Measurements from ENCODE around the gene DOCK1. TPM values are rescaled to one million over a fixed set of nuclear protein-coding genes. Genes with fewer than 3 reads are reported as not detected.
A peak's percentile ranks its signal among the peaks of the same experiment; 100 is the strongest.

DOCK1 gene
- total and polyA plus RNA-seq, 2 experiments from 2014 or later: 22.8 to 45.6 TPM

DNA sequence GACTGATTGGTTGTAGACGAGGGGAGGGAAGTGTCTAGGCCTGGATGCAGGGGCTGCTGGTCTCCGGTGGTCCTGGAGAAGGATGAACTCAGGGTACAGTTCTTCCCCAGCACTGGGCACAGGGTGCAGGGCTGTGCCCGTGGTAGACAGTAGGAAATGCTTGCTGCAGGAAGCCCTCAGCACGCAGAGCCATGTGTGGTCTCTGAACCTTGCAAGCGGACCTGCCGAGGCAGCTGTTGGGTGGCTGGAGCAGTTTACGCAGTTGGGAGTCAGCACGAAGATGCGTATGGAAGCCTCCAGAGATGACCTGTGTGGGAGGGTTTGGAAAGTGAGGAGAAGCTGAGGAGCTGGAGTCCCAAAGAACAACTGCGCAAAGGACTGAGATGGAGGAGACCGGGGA, 39.0 kb downstream of the DOCK1 start:
- H4K20me1 ChIP-seq (ENCODE audit: insufficient read depth): peaks cover 7% of the 10 kb centered on the region
- in situ Hi-C loops (cut with MboI): no loop called here
- no peak for DNase-seq

DNA sequence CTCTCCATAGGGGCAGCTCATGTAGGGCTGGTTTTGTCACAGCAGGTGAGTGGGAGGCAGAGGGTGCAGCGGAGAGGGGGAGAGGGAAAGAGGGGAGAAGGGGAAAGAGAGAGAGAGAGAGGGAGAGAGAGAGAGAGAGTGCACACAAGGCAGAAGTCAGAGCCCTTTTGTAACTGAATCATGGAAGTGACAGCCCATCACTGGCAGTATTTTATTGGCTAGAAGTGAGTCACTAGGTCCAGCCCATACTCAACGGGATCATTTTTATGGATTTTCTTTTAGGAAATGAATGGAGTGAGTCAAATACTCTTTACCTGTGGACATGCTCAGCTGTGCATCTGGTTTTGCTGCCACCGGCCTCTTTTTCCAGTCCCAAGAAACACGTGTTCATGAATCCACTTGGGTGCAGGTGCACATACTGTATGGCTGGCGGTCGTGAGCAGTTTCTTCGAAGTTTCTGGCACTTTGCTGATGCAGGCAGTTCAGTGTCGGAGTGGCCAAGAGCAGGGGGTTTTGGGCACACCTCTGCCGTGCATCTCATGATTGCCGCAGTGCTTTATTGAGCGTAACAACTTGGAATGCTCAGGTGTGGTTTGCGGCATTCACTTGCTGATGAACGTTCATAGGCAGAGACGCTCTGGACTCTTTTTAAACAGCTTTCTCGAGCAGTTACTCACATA, 40.3 kb downstream of the DOCK1 start:
- no peaks in the 10 kb centered on the region for H3K36me3 ChIP-seq (ENCODE audit: low read depth)
- 88% methylated on average over 15 of the region's 15 CpGs for WGBS, 2 experiments (ENCODE audit: low coverage in 1 of 2, low lambda C conversion rate in 2 of 2, missing lambda C conversion rate in 2 of 2)
- H4K20me1 ChIP-seq (ENCODE audit: insufficient read depth): peaks cover 5% of the 10 kb centered on the region
- H3F3A ChIP-seq (ENCODE audit: insufficient read depth): 0 out of 2 replicates have a peak, but pooled peaks cover 4% of the 10 kb centered on the region
- peaks cover 97% of the 10 kb centered on the region for H3K79me2 ChIP-seq (ENCODE audit: insufficient read depth)
- in situ Hi-C loops (cut with MboI): no loop called here
- H3K4me1 ChIP-seq (ENCODE audit: insufficient read depth): no peaks in the 10 kb centered on the region
- TF ChIP-seq EZH2 (IDR thresholded peaks at IDR 0.05; ENCODE audit: insufficient read depth, poor library complexity, severe bottlenecking) (no peak), EZH2phosphoT487 (IDR thresholded peaks at IDR 0.05; ENCODE audit: insufficient read depth, low read depth) (no peak)
- H3K27me3 ChIP-seq (replicated peaks; ENCODE audit: insufficient read depth): no peaks in the 10 kb centered on the region
- H3K27ac ChIP-seq: no peak overlapping the region
- H3K9me2 ChIP-seq (ENCODE audit: insufficient read depth): no peaks in the 10 kb centered on the region
- DNase-seq: peak; percentile 20
- H3K9ac ChIP-seq: no peak overlapping the region
- H2AFZ ChIP-seq: no peak overlapping the region
- no peaks in the 10 kb centered on the region for H3K9me3 ChIP-seq (ENCODE audit: low read depth)
- H3K4me2 ChIP-seq (ENCODE audit: unreplicated experiment): no peak overlapping the region
- H3K4me3 ChIP-seq: no peak overlapping the region

More for the DNA sequence above, 39.0 kb downstream of the DOCK1 start:
- Histone ChIP-seq H3K4me3 (no peak overlapping the region), H2AFZ (no peak overlapping the region), H3K79me2 (ENCODE audit: insufficient read depth) (peaks cover 97% of the 10 kb centered on the region), H3K4me1 (ENCODE audit: insufficient read depth) (no peaks in the 10 kb centered on the region), H3K9ac (no peak overlapping the region), H3K9me3 (ENCODE audit: low read depth) (no peaks in the 10 kb centered on the region), H3F3A (ENCODE audit: insufficient read depth) (0 out of 2 replicates have a peak, but pooled peaks cover 4% of the 10 kb centered on the region), H3K27me3 (replicated peaks; ENCODE audit: insufficient read depth) (no peaks in the 10 kb centered on the region), H3K36me3 (ENCODE audit: low read depth) (no peaks in the 10 kb centered on the region; the same call in 1 of the 2 replicates), H3K9me2 (ENCODE audit: insufficient read depth) (no peaks in the 10 kb centered on the region), H3K27ac (no peak overlapping the region), H3K4me2 (ENCODE audit: unreplicated experiment) (no peak overlapping the region)
- TF ChIP-seq EZH2phosphoT487 (IDR thresholded peaks at IDR 0.05; ENCODE audit: insufficient read depth, low read depth) (no peak), EZH2 (IDR thresholded peaks at IDR 0.05; ENCODE audit: insufficient read depth, poor library complexity, severe bottlenecking) (no peak)
- 90 to 98% methylated on average over 10 to 11 of the region's 11 CpGs for WGBS, 2 experiments (ENCODE audit: low coverage in 1 of 2, low lambda C conversion rate in 2 of 2, missing lambda C conversion rate in 2 of 2)

DNA sequence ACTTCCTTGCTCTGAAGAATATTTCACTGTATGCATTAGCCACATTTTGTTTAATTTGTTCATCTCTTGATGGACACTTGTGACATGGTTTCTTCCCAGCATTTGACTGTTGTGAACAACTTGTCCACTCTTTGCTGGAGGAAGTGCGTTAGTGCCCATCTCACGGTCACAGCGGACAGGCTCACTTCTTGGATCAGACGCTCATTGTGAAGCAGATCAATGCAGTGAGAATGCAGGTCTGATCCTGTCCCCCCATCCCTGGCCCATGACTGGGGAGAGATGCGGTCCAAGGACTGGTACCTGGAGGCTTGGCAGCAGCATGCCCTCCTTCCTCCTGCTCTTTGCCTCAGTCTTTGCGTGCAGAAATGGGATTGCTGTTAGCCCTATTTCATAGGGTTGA, 41.5 kb downstream of the DOCK1 start:
- Histone ChIP-seq H3K9me3 (ENCODE audit: low read depth) (no peaks in the 10 kb centered on the region), H3F3A (ENCODE audit: insufficient read depth) (0 out of 2 replicates have a peak, but pooled peaks cover 4% of the 10 kb centered on the region), H3K4me3 (no peak overlapping the region), H3K9ac (no peak overlapping the region), H3K36me3 (ENCODE audit: low read depth) (no peaks in the 10 kb centered on the region), H2AFZ (no peak overlapping the region), H3K27ac (no peak overlapping the region), H3K4me2 (ENCODE audit: unreplicated experiment) (no peak overlapping the region), H3K79me2 (ENCODE audit: insufficient read depth) (peaks cover 97% of the 10 kb centered on the region), H3K9me2 (ENCODE audit: insufficient read depth) (no peaks in the 10 kb centered on the region), H3K27me3 (replicated peaks; ENCODE audit: insufficient read depth) (no peaks in the 10 kb centered on the region), H4K20me1 (ENCODE audit: insufficient read depth) (peaks cover 5% of the 10 kb centered on the region; the same call in 1 of the 2 replicates), H3K4me1 (ENCODE audit: insufficient read depth) (no peaks in the 10 kb centered on the region)
- WGBS, 2 experiments (ENCODE audit: low coverage in 1 of 2, low lambda C conversion rate in 2 of 2, missing lambda C conversion rate in 2 of 2): 97 to 99% methylated on average over 6 of the region's 6 CpGs
- in situ Hi-C loops (cut with MboI): no loop called here
- no peak for DNase-seq
- TF ChIP-seq EZH2phosphoT487 (IDR thresholded peaks at IDR 0.05; ENCODE audit: insufficient read depth, low read depth) (no peak), EZH2 (IDR thresholded peaks at IDR 0.05; ENCODE audit: insufficient read depth, poor library complexity, severe bottlenecking) (no peak)

DNA sequence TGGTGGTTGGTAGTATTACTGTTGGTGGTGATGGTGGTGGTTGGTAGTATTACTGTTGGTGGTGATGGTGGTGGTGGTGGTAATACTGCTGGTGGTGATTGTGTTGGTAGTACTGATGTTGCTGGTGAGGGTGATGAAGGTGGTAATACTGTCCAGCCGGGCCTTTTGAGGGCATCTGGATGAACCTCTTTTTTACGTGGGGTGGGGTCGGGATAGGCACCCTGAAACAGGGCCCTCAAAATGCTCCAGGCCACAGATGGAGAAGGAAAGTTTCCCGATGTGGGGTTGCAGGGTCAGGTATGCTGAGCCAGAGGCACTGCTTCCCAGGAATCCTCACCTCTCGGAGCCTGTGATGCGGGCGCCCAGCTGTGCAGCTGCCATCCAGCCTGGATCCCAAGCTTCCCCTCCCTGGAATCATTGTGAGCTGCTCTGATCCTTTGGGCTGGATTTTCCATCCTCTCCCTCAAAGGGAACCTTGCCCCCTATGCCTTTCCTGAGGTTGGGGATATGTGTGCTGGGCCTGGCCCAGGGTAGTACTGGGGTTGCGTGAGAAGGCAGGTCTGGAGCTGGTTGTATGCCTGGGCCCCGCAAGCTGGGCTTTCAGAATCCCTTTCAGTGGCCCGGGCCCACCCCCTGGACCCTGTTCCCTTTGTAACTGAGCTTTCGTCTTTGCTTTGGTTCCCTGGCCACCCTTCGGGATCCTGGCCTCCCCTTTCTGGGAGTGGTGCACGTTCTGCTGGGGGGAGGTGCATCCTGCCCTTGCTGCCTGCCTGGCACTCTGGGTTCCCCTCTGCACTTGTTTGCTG, 43.3 kb downstream of the DOCK1 start:
- Histone ChIP-seq H2AFZ (no peak overlapping the region), H3K36me3 (ENCODE audit: low read depth) (no peaks in the 10 kb centered on the region), H3K27ac (no peak overlapping the region), H3K79me2 (ENCODE audit: insufficient read depth) (peaks cover 97% of the 10 kb centered on the region), H3K9ac (no peak overlapping the region), H4K20me1 (ENCODE audit: insufficient read depth) (peaks cover 8% of the 10 kb centered on the region; the same call in 1 of the 2 replicates), H3K4me1 (ENCODE audit: insufficient read depth) (no peaks in the 10 kb centered on the region), H3K27me3 (replicated peaks; ENCODE audit: insufficient read depth) (no peaks in the 10 kb centered on the region), H3K4me2 (ENCODE audit: unreplicated experiment) (no peak overlapping the region), H3F3A (ENCODE audit: insufficient read depth) (0 out of 2 replicates have a peak, but pooled peaks cover 4% of the 10 kb centered on the region), H3K9me2 (ENCODE audit: insufficient read depth) (no peaks in the 10 kb centered on the region), H3K4me3 (no peak overlapping the region), H3K9me3 (ENCODE audit: low read depth) (no peaks in the 10 kb centered on the region)
- no peak for DNase-seq
- TF ChIP-seq EZH2phosphoT487 (IDR thresholded peaks at IDR 0.05; ENCODE audit: insufficient read depth, low read depth) (no peak), EZH2 (IDR thresholded peaks at IDR 0.05; ENCODE audit: insufficient read depth, poor library complexity, severe bottlenecking) (no peak)
- 96 to 97% methylated on average over 12 to 13 of the region's 13 CpGs for WGBS, 2 experiments (ENCODE audit: low coverage in 1 of 2, low lambda C conversion rate in 2 of 2, missing lambda C conversion rate in 2 of 2)
- in situ Hi-C loops (cut with MboI): no loop called here
